Measurements from ENCODE around the gene ATF5. TPM values are rescaled to one million over a fixed set of nuclear protein-coding genes. Genes with fewer than 3 reads are reported as not detected.

ATF5 gene, protein sequence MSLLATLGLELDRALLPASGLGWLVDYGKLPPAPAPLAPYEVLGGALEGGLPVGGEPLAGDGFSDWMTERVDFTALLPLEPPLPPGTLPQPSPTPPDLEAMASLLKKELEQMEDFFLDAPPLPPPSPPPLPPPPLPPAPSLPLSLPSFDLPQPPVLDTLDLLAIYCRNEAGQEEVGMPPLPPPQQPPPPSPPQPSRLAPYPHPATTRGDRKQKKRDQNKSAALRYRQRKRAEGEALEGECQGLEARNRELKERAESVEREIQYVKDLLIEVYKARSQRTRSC
- 2.8 and 8.8 TPM in 2 replicates for total RNA-seq (ENCODE audit: low replicate concordance)

DNA sequence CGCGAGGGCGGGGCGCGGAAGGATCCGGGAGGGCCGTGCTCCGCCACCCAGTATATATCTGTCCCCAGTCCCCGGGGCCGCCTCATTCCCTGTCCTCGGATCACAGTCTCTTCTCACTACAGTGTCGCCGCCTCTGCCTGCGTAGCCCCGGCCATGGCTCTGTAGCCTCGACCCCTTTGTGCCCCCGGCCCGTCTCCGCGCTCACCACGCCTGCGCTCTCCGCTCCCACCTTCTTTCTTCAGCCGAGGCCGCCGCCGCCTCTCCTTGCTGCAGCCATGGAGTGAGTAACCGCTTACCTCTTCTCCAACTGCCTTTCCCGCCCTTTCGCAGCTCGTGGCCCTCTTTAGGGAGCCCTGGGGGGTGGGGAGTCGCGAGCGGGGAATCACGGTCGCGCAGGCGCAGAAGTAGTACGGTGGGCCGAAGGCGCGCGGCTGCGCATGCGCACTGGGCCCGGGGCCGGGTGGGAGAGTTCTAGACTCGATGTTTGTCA is at the start of gene ATF5, which contains the start of gene NUP62:
Gene ATF5 (plus strand): TSS at position 85 of the 490 bp plus-strand sequence. CDS start 1,646 bp downstream, outside the sequence.
Gene NUP62 (minus strand): TSS at position 384 of the 490 bp plus-strand sequence. CDS start 19,697 bp downstream, outside the sequence.

DNA sequence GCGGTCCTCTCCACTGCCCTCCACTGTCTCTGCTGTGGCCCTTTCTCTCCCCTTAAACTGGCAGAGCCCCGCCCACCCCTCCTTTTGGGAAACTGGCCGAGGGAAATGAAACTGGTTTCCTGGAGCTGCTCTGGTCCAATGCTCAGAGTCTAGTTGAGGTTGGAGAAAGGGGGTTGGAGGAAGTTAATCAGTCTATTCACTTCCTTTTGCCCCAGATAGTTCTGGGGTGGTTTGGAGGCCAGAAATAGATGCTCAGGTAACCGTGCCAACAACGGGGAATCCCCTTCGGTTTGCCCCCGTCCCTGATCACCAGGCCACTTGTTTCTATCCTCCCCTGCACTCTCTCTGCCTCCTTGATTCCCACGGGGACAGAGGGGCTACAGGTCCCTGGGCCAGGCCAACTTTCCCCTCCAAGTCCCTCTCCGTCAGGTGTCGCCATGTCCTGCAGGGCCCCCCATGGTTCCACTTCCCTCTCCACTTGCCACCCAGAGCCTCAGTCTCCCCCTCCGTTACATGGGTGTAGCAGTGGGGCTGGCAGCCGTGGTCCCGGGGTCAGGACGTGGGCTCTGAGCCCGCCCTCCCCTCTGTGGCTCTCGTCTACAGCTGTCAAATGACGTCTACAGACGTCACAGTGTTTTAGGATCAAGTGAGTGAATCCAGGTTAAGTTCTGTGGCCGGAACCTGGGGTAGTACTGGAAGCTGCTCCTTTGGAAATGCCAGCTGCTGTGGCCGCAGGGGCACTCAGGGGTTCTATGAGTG is 32.0 kb upstream of the ATF5 start, which contains the start of gene IL4I1:
Gene IL4I1 (minus strand): TSS at position 25 of the 759 bp plus-strand sequence. CDS start 727 bp downstream, outside the sequence.

DNA sequence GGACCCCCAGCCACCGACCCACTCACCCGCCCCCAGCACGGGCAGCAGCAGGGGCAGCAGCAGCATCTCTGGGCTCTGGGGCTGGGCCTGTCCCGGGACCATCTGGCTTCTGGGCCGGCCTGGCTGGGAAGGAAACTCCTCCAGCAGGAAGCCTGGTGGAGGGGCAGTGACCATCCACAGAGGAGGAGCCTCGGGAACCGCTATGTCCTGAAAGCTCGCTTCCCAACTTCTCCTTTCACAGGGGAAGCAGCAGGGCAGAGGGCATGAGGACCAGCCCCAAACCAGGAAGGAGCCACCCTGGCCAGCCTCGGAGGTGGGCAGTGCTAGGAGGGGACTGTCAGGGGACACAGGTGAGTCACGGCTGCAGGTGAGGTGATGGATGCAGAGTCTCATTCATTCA is 32.0 kb downstream of the ATF5 start, which contains the start of gene SIGLEC11:
Gene SIGLEC11 (minus strand): TSS at position 193 of the 400 bp plus-strand sequence. CDS start 91 bp downstream, at position 102.

Other genes starting within 250 kb of the ATF5 start
- gene ADM5, start 239.6 kb upstream of the ATF5 start, total RNA-seq (ENCODE audit: low replicate concordance): 0.15 and 0.59 TPM in 2 replicates
- 11.7 and 21.6 TPM in 2 replicates for gene CPT1C, start 238.1 kb upstream of the ATF5 start, total RNA-seq (ENCODE audit: low replicate concordance)
- 0.08 and 3.3 TPM in 2 replicates for gene TSKS, start 165.9 kb upstream of the ATF5 start, total RNA-seq (ENCODE audit: low replicate concordance)
- 82.6 and 113 TPM in 2 replicates for gene AP2A1, start 162.2 kb upstream of the ATF5 start, total RNA-seq (ENCODE audit: low replicate concordance)
- 19.3 and 21.6 TPM in 2 replicates for gene FUZ, start 115.9 kb upstream of the ATF5 start, total RNA-seq (ENCODE audit: low replicate concordance)
- 13.0 and 14.7 TPM in 2 replicates for gene MED25, start 110.9 kb upstream of the ATF5 start, total RNA-seq (ENCODE audit: low replicate concordance)
- 64.5 and 72.9 TPM in 2 replicates for gene PTOV1, start 78.0 kb upstream of the ATF5 start, total RNA-seq (ENCODE audit: low replicate concordance)
- gene PNKP, start 61.6 kb upstream of the ATF5 start, total RNA-seq (ENCODE audit: low replicate concordance): 25.7 and 40.7 TPM in 2 replicates
- gene AKT1S1, start 51.9 kb upstream of the ATF5 start, total RNA-seq (ENCODE audit: low replicate concordance): 7.1 and 9.8 TPM in 2 replicates
- gene TBC1D17, start 51.5 kb upstream of the ATF5 start, total RNA-seq (ENCODE audit: low replicate concordance): 5.6 and 7.0 TPM in 2 replicates
- gene IL4I1, start 32.3 kb upstream of the ATF5 start, total RNA-seq (ENCODE audit: low replicate concordance): 0.23 TPM in 1 of 2 replicates, not detected in the other
- 17.2 and 21.4 TPM in 2 replicates for gene NUP62, start 299 bp downstream of the ATF5 start, total RNA-seq (ENCODE audit: low replicate concordance)
- not detected in 2 replicates for gene SIGLEC11, start 32.0 kb downstream of the ATF5 start, total RNA-seq (ENCODE audit: low replicate concordance)
- gene VRK3, start 96.2 kb downstream of the ATF5 start, total RNA-seq (ENCODE audit: low replicate concordance): 15.9 and 17.3 TPM in 2 replicates
- gene ZNF473, start 96.8 kb downstream of the ATF5 start, total RNA-seq (ENCODE audit: low replicate concordance): 5.3 and 6.3 TPM in 2 replicates
- gene IZUMO2, start 234.1 kb downstream of the ATF5 start, total RNA-seq (ENCODE audit: low replicate concordance): not detected in 2 replicates

Data from smooth muscle cell of the coronary artery (primary cell).